ENCODE measurements around the gene RNH1. TPM values are rescaled to one million over a fixed set of nuclear protein-coding genes. Genes with fewer than 3 reads are reported as not detected.

RNH1 gene
- total RNA-seq, 1 donor from 2014 or later = 210 TPM

GRCh38 chr11:459511-460220, 47.4 kb downstream of the RNH1 start:
- no peak for DNase-seq (ENCODE audit: low read depth in 2 of 2)

GRCh38 chr11:457111-457760, 49.8 kb downstream of the RNH1 start:
- DNase-seq (ENCODE audit: low read depth in 2 of 2) = no peak

- no peak for DNase-seq (ENCODE audit: low read depth in 2 of 2)
Observed at GRCh38 chr11:456533-456932, 50.5 kb downstream of the RNH1 start.

DNA sequence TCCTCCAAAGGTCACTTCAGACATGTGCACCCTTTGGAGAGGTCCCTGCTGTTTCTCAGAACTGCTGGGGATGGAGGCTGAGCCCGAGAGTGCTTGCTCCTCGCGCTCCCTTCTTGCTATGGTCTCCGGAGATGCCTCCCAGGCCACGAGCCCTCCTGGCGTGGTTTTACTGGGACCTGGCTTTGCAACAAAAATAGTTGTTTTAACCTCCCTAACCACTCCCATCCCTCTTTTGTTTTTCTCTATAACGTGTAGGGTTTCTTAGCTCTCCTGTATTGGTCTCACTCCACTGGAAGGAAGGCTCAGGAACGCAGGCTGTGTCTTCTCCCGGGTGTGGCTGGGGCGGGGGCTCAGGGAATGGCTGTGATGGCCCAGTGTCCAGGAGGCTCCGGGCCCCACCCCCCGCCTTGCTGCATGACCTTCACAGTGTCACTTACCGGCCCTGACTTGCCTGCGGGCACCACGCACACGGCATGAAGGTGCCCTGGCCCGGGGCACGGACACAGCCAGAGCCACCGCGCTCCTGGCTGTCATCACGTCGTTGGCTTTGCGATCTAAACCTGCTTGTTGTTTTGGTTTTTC, 51.4 kb downstream of the RNH1 start:
- DNase-seq (ENCODE audit: low read depth in 2 of 2) = no peak

- no peak for DNase-seq (ENCODE audit: low read depth in 2 of 2)
Observed at GRCh38 chr11:454801-455565, 52.1 kb downstream of the RNH1 start.

DNA sequence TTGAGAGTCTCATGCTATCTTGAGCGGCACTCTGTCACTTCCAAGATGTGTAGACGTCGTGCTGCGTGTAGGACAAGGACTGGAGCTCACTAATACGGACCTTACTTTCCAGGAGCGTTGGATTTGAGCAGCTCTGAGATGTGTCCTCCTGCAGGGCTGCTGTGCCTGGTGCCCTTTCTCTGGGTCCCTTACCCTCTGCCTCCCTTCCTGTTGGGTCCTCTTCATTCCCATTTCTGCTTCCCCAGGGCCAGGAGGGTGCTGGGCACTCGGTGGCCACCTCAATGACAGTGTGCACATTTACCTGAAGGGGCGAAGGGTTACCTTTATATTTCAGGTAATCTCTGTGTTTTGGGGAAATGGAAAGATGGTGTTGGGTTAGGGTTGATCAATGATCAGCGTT, 53.0 kb downstream of the RNH1 start:
- DNase-seq (ENCODE audit: low read depth in 2 of 2) = no peak

- DNase-seq (ENCODE audit: low read depth in 2 of 2) = no peak
Observed at GRCh38 chr11:453564-453963, 53.5 kb downstream of the RNH1 start.

DNA sequence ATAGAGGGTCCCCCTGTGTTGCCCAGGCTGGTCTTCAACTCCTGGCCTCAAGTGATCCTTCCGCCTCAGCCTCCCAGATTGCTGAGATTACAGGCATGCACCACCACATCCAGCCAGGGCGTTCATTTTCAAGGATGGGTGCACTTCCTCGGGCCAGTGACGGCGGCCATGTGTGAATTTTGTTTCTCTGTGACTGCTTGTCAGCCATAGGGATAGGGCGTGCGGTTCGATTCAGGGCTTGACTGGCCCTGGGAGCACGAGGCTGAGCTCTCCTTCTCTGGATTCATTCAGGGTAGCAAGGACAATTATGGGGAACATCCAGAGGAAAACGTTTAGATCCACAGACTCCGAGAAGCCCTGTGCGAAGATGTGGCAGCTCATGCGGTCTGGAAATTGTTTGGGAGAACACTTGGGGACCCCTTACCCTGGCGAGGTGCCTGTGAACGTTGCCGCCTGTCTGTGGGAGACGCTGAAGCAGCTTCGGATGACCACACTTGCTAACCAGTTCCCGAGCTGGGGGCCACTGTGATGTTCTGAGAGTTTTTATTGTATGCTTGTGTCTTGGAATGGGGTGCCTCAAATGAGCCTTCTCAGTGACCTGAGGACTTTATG, 54.0 kb downstream of the RNH1 start:
- no peak for DNase-seq (ENCODE audit: low read depth in 2 of 2)

DNA sequence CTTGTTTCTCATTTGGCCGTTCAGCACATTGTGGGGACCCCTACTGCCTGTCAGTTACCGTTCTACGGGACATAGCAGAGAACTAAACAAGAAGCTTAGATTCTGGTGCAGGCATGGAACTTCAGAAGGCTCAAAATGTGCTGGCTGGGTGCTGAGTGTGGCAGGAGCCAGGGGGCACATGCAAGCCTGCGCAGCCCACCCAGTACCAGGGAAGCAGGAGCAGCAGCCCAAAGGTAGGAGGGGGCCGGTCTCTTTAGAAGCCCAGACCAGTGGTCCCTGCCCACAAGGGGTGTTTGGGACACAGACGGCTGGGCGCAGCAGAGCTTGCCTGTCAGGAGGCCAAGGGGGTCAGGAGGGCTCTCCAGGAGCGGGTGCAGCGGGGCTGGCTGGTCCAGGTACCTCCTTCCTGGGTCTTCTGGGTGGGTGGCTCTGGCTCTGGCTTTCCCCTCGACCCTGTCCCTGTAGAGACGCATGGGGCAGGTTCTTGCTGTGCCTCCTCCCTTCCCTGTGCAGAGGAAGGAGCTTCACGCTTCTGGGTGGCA, 54.8 kb downstream of the RNH1 start:
- DNase-seq (ENCODE audit: low read depth in 2 of 2) = no peak

DNA sequence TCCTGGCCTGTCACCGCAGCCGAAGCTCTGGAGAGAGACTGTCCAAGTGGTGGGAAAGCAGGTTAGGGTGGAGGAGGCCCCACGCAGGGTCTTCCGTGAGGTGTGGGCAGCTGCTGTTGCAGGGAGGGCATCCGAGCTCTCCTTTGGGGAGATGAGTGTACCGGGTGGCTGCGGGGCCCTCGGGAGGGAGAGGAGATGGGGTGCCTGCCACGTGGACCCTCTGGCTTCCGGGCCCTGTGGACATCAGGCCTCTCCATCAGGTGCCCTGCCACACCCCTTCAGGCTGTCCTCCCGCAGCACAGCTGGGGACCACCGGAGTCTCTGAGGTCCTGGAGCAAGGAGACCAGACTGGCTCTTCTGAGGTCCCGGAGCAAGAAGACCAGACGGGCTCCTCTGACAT, 55.3 kb downstream of the RNH1 start:
- DNase-seq (ENCODE audit: low read depth in 2 of 2) = no peak

DNA sequence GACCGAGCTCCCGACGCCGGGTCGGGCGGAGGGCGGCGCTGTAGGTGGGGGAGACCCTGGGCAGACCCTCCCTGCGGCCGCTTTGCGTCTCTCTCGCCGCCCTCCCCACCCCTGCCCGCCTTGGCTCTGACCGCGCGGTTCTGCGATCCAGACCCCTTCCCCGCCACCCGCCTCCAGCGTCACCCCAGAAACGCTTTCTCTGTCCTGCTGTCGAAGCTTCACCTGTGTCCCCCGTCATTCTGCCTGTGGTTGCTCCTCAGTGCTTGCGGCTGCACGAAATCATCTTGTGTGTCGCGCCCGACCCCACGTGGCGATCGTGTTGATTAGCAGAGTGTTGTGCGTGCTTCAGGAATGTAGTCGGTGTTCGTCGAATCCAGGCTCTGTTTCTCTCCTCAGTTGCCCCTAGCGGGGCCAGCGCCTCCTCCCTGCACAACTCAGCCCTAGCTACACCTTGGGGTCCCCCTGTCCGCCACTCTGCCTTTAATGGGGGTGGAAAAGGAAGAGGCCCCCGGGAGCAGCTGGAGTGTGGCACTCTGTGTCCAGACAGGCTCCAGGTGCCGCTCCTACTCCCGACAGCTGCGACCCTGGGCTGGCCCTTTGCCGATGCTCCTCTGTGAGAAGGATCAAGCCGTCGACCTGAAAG, 56.1 kb downstream of the RNH1 start:
- peak; percentile 59 to 84 for DNase-seq (ENCODE audit: low read depth in 2 of 2)

DNA sequence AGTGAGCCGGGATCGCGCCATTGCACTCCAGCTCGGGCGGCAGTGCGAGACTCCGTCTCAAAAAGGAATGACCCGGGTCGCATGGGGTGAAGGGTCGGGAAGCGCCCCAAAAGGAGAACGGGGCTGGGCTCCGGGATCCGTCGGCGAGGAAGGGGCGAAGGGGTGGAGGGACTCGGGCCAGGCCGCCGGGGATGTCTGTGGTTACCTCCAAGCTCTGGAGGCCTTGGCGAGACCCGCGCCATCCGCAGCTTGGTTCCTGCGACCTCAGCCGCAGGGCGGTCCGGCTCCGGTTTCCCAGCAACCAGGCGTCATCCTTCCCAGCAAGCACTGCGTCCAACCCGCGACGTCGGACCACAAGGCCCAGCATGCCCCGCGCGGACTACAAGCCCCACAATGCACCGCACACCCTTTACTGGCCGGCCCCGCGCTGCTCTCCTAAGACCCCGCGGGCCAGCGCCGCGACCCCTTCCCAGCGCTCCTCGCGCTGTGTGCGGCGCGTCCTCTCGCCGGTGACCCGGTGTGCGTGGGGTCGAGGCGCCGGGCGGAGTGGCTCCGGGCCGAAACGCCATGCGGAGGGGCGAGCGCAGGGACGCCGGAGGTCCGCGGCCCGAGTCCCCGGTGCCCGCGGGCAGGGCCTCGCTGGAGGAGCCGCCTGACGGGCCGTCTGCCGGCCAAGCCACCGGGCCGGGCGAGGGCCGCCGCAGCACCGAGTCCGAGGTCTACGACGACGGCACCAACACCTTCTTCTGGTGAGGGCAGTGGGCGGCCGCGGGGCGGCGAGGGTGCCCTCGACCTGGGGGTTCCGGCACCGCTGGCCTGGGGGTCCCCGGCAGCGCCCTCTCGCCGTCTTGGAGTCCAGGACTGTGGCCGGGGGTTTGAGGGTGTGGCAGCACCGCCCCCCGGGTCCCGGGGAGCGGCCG, 56.9 kb downstream of the RNH1 start, which contains the start of gene PTDSS2:
TSS of gene PTDSS2 (plus strand) at position 391 of the 920 bp plus-strand sequence. CDS start at position 568, 177 bp downstream.
- peak; percentile 93 to 97 for DNase-seq (ENCODE audit: low read depth in 2 of 2)

- peak; percentile 92 to 94 for DNase-seq (ENCODE audit: low read depth in 2 of 2)
Observed at GRCh38 chr11:447923-448731, 58.9 kb downstream of the RNH1 start.

- no peak for DNase-seq (ENCODE audit: low read depth in 2 of 2)
Observed at GRCh38 chr11:446891-447290, 60.2 kb downstream of the RNH1 start.

- DNase-seq (ENCODE audit: low read depth in 2 of 2) = no peak
Observed at GRCh38 chr11:445765-446588, 61.1 kb downstream of the RNH1 start.
